Limb (tissue), 2 donors: ENCODE results near the gene DRG2.

Source experiments
- DNase-seq, 2 donors: peaks; one replicate each; pipeline ENCODE4 v3.0.0-alpha.2; 2016; ENCODE audit errors: extremely low spot score in 2 of 2

The DRG2 gene

DNA sequence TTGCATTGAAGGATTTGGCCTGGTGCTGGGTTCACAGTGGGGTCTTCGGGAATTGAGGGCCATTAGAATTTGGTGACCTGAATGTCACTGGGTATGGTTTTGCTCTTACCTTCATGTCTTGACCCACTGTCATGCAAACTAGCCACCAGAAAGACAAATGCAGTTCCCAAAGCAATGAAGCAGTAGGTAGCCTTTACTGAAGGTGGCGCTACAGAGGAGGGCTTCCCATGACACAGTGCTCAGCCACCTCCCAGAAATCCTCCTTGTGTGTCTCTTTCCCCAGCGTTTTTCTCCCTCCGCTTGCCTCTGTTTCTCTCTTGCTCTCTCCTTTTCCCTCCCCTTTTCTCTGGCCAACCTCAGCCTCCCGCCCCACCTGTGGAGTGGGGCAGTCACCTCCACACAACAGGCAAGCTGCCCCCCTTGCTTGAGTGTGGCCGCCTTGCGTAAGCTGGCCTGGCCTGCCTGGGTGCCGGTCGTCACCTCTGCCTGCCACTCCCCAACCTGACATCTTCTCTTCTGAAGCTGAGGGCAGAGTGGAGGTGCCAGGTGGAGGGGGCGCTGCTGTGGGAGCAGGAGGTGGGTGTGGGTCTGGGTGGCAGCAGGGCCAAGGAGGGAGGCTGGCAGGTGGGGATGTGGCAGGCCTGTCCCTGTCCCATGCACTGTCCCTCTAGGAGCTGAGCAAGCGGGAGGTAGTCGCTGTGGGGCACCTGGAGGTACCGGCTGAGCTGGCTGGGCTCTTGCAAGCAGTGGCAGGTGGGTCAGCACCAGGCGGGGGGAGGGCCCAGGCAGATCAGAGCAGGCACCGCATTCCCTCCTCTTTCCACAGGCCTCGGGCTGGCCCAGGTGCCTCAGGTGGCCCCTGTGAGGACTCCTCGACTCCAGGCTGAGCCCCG, 55.5 kb downstream of the DRG2 start:
- no peak for DNase-seq

DNA sequence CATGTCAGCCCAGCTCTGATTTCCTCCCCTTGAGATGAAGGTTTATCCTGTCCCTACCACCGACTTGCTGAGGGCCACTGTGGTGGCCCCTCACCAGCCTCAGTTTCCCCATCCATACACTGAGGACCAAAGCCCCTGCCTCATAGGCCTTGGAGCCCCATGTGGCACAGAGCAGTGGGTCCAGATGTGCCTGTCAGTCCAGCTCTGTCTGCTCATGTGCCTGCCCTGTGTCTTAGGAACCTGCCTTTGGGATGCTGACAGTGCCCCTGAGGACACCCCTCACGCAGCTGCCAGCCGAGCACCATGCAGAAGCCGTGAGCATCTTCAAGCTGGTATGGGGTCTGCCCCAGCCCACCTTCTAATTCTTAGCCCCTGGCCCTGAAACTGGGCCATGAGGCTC, 56.5 kb downstream of the DRG2 start:
- no peak for DNase-seq

DNA sequence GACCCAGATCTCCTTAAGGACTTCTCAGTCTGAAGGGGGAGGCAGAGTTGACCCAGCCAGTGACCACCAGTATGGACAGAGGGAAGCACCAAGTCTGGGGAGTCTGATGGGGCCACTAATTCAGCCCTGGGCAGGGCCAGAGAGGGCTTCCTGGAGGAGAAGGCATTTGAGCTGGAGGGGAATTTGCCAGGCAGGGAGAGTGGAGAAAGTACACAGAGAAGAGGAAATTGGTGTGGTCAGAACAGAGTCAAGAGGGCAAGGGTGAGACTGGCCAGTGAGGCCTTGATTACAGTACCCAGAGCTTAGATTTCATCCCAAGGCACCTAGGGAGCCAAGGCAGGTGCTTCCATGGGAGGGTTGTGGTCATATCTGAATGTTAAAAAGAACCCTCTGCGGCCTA, 57.1 kb downstream of the DRG2 start:
- DNase-seq, result no peak

DNA sequence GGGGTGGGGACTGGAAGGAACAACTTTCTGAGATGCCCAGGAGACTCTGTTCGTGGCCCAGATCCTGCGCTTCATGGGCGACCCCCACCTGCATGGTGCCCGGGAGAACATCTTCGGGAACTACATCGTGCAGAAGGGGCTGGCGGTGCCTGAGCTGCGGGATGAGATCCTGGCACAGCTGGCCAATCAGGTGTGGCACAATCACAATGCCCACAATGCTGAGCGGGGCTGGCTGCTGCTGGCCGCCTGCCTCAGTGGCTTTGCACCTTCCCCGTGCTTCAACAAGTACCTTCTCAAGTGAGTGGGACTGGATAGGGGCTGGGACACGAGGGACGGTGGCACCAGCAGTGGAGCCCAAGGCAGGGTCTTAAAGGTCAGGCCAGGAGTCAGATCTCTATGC, 58.1 kb downstream of the DRG2 start:
- no peak for DNase-seq

DNA sequence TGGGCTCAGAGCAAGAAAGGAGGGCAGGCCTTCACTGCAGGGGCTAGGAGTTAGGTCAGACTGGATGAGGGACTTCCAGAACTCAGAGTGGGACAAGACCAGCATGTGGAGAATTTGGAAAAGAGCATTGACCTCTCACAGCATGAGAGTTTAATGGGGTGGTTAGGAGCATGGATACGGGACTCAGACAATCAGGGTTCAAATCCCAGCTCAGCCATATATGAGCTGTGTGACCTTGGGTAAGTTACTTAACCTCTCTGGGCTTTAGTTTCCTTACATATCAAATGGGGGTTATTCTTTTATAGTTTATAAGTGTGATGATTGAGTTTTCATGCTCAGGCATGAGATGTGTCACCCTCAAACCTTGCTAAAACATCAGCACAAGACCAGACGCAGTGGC, 58.5 kb downstream of the DRG2 start:
- no peak for DNase-seq

DNA sequence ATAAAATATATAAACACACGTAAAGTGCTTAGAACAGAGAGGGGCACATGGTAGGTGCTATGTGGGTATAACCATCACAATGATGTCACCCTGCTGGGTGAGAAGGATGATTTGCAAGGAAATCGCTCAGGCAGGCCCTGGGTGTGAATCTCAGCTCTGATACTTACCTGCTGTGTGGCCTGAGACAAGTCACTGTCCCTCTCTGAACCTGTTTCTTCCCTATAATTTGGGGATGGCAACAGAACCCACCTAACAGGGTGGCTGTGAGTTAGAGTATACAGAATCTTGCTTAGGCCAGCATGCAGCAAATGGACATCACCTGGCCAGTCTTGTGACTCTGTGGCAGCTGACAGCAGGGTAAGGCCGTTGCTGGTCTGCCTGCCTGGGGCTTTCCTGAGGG, 59.2 kb downstream of the DRG2 start:
- no peak for DNase-seq

DNA sequence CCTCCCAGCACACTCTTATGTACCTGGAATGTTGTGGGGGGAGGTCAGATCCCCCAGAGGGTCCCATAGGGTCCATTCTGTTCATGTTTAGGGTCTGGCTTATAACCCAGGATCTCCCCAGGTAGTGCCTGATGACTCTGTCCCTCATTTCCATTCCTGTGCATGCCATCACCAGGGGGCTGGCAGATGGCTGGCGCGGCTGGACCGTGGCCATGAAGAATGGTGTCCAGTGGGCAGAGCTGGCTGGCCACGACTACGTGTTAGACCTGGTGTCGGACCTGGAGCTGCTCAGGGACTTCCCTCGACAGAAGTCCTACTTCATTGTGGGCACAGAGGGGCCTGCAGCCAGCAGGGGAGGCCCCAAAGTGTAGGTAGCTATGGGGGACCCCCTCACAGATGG, 60.8 kb downstream of the DRG2 start:
- DNase-seq, result no peak

DNA sequence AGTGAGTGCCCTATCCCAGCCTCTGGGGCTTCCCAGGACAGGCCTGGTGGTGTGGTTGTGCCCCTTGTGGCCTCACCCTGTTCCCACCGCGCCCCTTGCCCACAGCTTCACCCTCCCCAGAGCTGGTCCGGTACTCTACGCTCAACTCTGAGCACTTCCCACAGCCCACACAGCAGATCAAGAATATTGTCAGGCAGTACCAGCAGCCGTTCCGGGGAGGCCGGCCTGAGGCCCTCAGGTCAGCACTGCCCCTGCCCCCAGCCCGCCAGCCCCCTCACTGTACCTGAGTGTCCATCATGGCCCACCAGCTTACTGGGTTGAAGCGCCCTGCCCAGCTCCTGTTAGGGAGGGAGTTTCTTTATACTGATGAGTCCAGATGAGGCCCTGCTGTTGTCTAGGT, 63.5 kb downstream of the DRG2 start:
- DNase-seq, result no peak

DNA sequence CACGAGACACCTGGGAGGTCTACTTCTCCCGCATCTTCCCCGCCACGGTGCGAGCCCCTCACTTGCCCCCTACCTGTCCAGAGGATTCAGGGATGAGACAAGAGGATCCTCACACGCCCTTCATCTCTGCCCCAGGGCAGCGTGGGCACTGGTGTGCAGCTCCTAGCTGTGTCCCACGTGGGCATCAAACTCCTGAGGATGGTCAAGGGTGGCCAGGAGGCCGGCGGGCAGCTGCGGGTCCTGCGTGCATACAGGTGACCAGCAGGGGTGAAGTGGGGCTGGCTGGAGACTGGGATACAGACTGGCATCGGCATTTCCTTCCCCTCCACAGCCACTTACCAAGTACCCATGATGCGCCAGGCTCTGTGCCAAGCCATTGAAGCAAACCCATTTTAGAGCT, 67.4 kb downstream of the DRG2 start:
- DNase-seq, result no peak

DNA sequence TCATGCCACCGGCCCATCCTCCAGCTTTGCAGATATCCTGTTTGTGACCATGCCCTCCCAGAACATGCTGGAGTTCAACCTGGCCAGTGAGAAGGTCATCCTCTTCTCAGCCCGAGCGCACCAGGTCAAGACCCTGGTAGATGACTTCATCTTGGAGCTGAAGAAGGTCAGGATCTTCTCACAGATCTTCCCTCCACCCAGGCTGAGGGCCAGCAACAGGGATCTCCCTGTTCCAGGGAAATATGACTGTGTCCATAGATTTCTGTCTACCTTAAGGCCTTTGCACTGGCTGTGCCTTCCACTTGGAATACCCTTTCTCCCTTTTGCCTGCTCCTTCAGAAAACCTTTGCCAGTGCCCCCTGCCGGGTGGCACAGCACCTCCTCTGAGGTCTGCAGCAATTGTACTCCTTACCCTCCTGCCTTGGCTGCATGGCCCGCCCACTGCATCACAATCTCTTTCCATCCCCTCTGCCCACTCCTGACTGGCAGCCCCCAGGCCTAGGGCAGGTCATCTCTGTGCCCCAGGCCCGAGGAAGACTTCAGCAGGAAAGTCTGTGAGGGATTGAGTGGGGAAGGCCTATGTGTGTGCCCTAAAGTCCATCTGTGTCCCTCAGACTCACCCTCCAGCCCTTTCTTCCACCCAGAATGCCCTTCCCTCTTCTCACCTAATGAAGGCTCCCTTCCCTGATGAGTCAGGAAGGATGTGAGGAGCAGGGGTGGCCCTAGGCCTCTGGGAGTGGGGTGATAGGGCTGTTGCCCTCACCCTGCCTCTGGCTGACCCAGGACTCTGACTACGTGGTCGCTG, 68.6 kb downstream of the DRG2 start:
- DNase-seq, result no peak

DNA sequence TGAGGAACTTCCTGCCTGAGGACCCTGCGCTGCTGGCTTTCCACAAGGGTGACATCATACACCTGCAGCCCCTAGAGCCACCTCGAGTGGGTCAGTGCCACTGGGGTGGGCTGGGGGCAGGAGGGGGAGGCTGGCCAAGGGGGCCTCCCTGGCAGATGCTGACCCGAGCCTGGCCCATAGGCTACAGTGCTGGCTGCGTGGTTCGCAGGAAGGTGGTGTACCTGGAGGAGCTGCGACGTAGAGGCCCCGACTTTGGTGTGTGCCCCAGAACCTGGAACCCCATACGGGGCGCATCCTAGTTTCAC, 69.2 kb downstream of the DRG2 start:
- DNase-seq, result no peak
